ENCODE measurements around the gene UNC5C.

DNA sequence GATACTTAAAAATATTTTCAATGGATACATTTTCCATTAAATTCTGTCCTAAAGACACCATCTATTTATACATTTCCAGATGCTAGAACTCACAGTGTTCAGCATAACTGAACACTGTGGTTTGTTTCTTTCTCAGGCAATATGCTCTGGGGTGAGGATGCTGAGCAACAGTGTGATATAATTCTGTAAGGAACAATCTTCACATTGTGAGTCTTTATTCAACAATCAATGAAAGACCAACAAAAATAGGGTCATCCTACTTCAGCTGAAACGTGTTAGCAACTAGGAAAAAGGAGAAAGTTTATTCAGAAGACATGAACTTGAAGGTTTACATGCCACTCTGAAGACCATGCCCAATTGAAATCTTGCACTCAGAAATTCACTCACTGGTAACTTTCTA, 284.8 kb downstream of the UNC5C start:
- TF ChIP-seq, protein P1, sequence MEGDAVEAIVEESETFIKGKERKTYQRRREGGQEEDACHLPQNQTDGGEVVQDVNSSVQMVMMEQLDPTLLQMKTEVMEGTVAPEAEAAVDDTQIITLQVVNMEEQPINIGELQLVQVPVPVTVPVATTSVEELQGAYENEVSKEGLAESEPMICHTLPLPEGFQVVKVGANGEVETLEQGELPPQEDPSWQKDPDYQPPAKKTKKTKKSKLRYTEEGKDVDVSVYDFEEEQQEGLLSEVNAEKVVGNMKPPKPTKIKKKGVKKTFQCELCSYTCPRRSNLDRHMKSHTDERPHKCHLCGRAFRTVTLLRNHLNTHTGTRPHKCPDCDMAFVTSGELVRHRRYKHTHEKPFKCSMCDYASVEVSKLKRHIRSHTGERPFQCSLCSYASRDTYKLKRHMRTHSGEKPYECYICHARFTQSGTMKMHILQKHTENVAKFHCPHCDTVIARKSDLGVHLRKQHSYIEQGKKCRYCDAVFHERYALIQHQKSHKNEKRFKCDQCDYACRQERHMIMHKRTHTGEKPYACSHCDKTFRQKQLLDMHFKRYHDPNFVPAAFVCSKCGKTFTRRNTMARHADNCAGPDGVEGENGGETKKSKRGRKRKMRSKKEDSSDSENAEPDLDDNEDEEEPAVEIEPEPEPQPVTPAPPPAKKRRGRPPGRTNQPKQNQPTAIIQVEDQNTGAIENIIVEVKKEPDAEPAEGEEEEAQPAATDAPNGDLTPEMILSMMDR (IDR thresholded peaks at IDR 0.05), result no peak
- no peak for TF ChIP-seq POLR2A (IDR thresholded peaks at IDR 0.05)
